Cardiac fibroblast (primary cell): ENCODE data around the gene OSBPL6.

Experiments
- DNase-seq, 2 donors: peaks; one replicate each; pipeline versions ENCODE4 v3.0.0 to v3.0.0-alpha.2; 2010; ENCODE audit warnings: low read depth in 2 of 2
- H3K4me3 ChIP-seq, 2 donors: replicated peaks in 1 of 2; 1 replicate in 1 of 2; 2 replicates in 1 of 2; pipeline ENCODE4 v1.5.1; 2011; ENCODE audit warnings: low read depth in 2 of 2, low read length in 2 of 2, mild to moderate bottlenecking in 2 of 2, moderate library complexity in 1 of 2
- TF ChIP-seq, protein P1 (sequence below): IDR thresholded peaks from one replicate; pipeline ENCODE4 v1.5.1; 2011; ENCODE audit warnings: low read depth, mild to moderate bottlenecking, low read length, inconsistent platforms

Gene OSBPL6

DNA sequence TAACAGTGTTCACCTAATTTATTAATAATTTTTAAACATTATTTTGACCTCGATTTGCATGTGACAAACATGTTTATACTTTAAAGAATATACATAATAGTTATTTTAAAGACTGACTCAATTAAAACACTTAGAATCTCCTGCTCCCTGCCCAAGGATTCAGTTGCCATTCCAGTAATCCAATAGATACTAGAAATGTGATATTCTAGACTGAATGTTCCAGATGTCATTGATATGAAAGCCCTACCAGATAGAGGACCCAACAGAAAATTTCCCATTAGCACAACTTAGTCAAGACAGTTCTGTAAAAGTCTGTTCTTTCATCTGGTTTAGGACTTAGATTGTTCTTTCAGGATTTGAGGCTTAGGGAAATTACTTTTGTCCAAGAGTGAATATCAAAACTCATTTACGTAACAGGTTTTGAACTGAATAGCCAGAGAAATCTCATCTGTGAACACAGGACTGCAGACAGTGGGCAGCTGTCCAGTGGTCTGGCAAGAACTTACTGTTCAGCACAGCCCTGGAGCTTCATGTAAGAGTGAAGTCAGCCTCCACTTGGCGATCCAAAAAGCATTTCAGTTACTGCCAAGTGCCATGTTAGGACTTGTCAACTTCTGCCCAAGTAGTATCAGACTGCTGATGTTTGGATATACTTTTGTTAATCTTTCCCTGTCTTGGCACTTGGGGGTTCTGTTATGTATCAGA lies 77.5 kb downstream of the OSBPL6 start:
- DNase-seq, result peak; percentile 54 to 95
- TF ChIP-seq, protein P1, sequence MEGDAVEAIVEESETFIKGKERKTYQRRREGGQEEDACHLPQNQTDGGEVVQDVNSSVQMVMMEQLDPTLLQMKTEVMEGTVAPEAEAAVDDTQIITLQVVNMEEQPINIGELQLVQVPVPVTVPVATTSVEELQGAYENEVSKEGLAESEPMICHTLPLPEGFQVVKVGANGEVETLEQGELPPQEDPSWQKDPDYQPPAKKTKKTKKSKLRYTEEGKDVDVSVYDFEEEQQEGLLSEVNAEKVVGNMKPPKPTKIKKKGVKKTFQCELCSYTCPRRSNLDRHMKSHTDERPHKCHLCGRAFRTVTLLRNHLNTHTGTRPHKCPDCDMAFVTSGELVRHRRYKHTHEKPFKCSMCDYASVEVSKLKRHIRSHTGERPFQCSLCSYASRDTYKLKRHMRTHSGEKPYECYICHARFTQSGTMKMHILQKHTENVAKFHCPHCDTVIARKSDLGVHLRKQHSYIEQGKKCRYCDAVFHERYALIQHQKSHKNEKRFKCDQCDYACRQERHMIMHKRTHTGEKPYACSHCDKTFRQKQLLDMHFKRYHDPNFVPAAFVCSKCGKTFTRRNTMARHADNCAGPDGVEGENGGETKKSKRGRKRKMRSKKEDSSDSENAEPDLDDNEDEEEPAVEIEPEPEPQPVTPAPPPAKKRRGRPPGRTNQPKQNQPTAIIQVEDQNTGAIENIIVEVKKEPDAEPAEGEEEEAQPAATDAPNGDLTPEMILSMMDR, result no peak

DNA sequence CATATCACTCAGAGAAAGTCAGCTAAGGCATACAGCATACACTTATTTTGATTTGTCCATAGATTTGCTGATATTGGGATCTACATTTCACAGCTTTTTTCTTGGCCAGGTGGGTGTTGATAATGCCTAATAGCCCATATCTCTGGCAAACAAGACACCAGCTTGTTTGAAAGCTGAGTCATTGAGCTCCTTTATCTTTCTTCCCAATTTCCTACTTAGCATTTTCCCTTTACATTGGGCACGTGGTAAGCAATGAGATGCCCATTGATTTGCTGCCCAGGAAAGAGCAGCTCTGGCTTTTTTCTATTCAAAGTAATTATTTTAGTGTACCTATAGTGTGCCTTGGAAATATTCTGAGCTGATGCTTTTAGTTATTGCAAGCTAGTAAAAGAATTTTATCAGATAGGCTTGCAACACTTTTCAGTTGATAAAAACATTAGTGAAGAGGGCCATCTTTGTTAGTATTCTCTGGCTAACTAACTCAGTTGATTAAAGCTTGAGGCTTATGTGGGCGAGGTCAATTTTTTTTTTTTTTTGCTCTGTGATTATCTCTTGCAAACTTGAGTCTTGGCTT lies 79.6 kb downstream of the OSBPL6 start:
- TF ChIP-seq, protein P1, result no peak
- H3K4me3 ChIP-seq, result no peak overlapping the region
- DNase-seq, result no peak

More for the DNA sequence above, 77.5 kb downstream of the OSBPL6 start:
- no peak overlapping the region for H3K4me3 ChIP-seq

- DNase-seq, result no peak
- H3K4me3 ChIP-seq, result no peak overlapping the region
- TF ChIP-seq, protein P1, result no peak
These were observed 81.3 kb downstream of the OSBPL6 start for GRCh38 chr2:178275600-178275999.

DNA sequence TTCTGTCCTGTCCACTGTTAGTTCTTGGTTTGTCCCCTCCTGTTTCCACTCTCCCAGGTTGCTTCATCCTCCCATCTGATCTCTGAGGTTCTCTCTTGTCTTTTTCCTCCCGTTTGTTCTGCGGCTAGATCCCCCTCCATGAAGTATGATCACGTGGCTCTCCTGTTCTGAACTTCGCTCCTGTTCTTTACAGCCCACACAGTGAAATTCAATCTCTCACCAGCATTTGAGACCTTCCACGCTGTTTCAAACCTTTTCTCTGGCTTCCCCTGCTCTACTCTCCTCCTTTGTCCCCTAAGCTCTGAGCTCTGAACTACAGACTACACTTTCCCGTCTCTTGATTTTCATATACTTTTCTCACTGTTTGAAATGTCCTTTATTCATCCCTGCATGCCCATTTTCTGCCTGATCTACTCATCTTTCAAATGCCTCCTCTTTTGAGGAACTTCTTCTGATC lies 83.5 kb downstream of the OSBPL6 start:
- no peak overlapping the region for H3K4me3 ChIP-seq
- peak in 1 of 2 donors; percentile 35 for DNase-seq

DNA sequence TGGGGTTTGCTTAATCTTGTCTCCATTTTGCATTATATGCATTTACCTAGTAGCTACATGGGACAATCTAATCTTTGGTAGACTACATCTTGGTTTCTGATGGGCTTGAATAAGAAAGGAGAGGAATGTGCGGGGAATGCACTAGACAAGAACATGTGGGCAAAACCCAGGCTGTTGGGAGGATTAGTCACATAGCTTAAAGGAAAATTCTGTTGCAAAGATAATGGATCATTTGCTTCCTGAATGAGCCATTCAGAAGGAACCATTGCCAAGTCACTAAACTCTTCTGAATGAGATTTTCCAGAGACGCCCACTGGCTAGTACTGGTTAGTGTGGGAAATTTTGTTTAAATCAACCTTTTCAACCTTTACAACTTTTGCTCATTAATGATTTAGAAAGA lies 84.8 kb downstream of the OSBPL6 start:
- peak; percentile 93 for DNase-seq
- TF ChIP-seq, protein P1, result no peak
- no peak overlapping the region for H3K4me3 ChIP-seq

More for the DNA sequence above, 83.5 kb downstream of the OSBPL6 start:
- TF ChIP-seq, protein P1, result no peak

DNA sequence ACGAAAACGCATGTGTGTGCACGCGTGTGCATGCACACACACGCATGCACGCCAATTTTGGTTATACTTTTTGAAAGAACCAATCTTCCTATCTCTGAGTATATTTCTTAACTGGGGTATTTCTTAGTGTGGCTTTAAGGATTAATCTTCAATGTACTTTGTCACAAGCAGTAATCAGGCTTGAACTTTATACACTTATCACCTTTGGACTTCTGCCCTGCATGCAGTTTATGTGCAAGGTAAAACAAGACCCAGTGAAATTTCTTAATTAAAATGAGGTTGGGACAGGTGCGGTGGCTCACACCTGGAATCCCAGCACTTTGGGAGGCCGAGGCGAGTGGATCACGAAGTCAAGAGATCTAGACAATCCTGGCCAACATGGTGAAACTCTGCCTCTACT lies 85.3 kb downstream of the OSBPL6 start:
- no peak overlapping the region for H3K4me3 ChIP-seq
- no peak for DNase-seq
- TF ChIP-seq, protein P1, result no peak
